Mucosa of stomach (tissue), 1 donor: Measurements from ENCODE around the gene STYXL1.

ENCODE experiments used
- H3K27me3 ChIP-seq: one replicate; pipeline ENCODE4 v1.7.0; 2013; ENCODE audit warnings: mild to moderate bottlenecking, low read length; ENCODE audit not compliant: control insufficient read depth, insufficient read depth
- H3K36me3 ChIP-seq: one replicate; pipeline ENCODE4 v1.7.0; 2013; ENCODE audit warnings: low read length; ENCODE audit not compliant: control insufficient read depth, insufficient read depth
- H3K4me1 ChIP-seq: one replicate; pipeline ENCODE4 v1.7.0; 2013; ENCODE audit warnings: mild to moderate bottlenecking, low read length; ENCODE audit not compliant: control insufficient read depth, insufficient read depth
- H3K4me3 ChIP-seq: one replicate; pipeline ENCODE4 v1.7.0; 2013; ENCODE audit warnings: low read length
- H3K9ac ChIP-seq: one replicate; pipeline ENCODE4 v1.7.0; 2013; ENCODE audit warnings: mild to moderate bottlenecking, low read length, moderate library complexity
- H3K9me3 ChIP-seq: one replicate; pipeline ENCODE4 v1.7.0; 2013; ENCODE audit warnings: mild to moderate bottlenecking, low read length, moderate library complexity; ENCODE audit not compliant: control insufficient read depth
- donor health status: Pancreatic carcinoma.

The STYXL1 gene

DNA sequence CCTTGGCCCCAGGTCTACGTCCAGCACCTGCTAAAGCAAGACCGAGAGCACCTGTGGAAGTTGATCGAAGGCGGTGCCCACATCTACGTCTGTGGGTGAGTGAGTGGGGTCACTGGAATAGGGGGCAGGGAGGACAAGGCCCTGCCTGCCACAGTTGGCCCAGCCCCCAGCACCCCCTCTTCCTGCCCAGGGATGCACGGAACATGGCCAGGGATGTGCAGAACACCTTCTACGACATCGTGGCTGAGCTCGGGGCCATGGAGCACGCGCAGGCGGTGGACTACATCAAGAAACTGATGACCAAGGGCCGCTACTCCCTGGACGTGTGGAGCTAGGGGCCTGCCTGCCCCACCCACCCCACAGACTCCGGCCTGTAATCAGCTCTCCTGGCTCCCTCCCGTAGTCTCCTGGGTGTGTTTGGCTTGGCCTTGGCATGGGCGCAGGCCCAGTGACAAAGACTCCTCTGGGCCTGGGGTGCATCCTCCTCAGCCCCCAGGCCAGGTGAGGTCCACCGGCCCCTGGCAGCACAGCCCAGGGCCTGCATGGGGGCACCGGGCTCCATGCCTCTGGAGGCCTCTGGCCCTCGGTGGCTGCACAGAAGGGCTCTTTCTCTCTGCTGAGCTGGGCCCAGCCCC lies 61.5 kb downstream of the STYXL1 start:
- H3K9ac ChIP-seq = no peak overlapping the region
- no peaks in the 10 kb centered on the region for H3K27me3 ChIP-seq
- H3K9me3 ChIP-seq = no peaks in the 10 kb centered on the region
- H3K4me1 ChIP-seq = peaks cover 24% of the 10 kb centered on the region
- H3K36me3 ChIP-seq = peaks cover 14% of the 10 kb centered on the region
- H3K4me3 ChIP-seq = no peak overlapping the region

GRCh38 chr7:75985518-75986146 lies 62.2 kb downstream of the STYXL1 start:
- Histone ChIP-seq H3K27me3 (no peaks in the 10 kb centered on the region), H3K4me1 (peaks cover 23% of the 10 kb centered on the region), H3K4me3 (no peak overlapping the region), H3K9ac (no peak overlapping the region), H3K36me3 (peaks cover 21% of the 10 kb centered on the region), H3K9me3 (no peaks in the 10 kb centered on the region)

GRCh38 chr7:75985009-75985517 lies 62.7 kb downstream of the STYXL1 start:
- H3K4me3 ChIP-seq = no peak overlapping the region
- H3K27me3 ChIP-seq = no peaks in the 10 kb centered on the region
- no peaks in the 10 kb centered on the region for H3K9me3 ChIP-seq
- H3K4me1 ChIP-seq = peaks cover 29% of the 10 kb centered on the region
- H3K36me3 ChIP-seq = peaks cover 24% of the 10 kb centered on the region
- H3K9ac ChIP-seq = no peak overlapping the region

- Histone ChIP-seq H3K4me1 (peaks cover 36% of the 10 kb centered on the region), H3K9ac (no peak overlapping the region), H3K36me3 (peaks cover 24% of the 10 kb centered on the region), H3K27me3 (no peaks in the 10 kb centered on the region), H3K4me3 (no peak overlapping the region), H3K9me3 (no peaks in the 10 kb centered on the region)
Observed at GRCh38 chr7:75984130-75985008, 63.4 kb downstream of the STYXL1 start.

DNA sequence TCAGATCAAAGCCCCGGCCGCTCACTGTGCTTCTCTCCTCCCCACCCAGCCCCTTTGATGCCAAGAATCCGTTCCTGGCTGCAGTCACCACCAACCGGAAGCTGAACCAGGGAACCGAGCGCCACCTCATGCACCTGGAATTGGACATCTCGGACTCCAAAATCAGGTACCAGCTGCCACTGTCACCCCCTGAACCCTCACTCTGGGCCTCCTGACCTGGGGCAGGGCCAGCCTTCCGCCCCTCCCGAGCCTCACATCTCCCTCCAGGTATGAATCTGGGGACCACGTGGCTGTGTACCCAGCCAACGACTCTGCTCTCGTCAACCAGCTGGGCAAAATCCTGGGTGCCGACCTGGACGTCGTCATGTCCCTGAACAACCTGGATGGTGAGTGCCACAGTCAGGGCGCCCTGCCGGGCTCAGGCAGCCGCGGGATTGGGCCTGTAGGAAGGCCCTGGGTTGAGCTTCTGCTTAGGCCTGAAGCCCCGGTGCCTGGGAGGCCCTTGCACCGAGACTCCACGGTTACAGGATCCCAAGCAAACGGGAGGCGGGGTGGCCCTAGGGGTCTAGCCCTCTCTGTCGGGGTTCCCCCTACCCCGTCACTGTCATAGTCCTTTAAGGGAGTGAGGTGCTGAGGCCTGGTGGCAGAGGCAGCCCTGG lies 64.2 kb downstream of the STYXL1 start:
- Histone ChIP-seq H3K27me3 (no peaks in the 10 kb centered on the region), H3K9ac (no peak overlapping the region), H3K9me3 (no peaks in the 10 kb centered on the region), H3K4me3 (no peak overlapping the region), H3K4me1 (peaks cover 42% of the 10 kb centered on the region), H3K36me3 (peaks cover 24% of the 10 kb centered on the region)

- Histone ChIP-seq H3K9me3 (no peaks in the 10 kb centered on the region), H3K4me1 (peaks cover 42% of the 10 kb centered on the region), H3K9ac (no peak overlapping the region), H3K27me3 (no peaks in the 10 kb centered on the region), H3K36me3 (peaks cover 24% of the 10 kb centered on the region), H3K4me3 (no peak overlapping the region)
Observed at GRCh38 chr7:75982306-75983064, 65.3 kb downstream of the STYXL1 start.

DNA sequence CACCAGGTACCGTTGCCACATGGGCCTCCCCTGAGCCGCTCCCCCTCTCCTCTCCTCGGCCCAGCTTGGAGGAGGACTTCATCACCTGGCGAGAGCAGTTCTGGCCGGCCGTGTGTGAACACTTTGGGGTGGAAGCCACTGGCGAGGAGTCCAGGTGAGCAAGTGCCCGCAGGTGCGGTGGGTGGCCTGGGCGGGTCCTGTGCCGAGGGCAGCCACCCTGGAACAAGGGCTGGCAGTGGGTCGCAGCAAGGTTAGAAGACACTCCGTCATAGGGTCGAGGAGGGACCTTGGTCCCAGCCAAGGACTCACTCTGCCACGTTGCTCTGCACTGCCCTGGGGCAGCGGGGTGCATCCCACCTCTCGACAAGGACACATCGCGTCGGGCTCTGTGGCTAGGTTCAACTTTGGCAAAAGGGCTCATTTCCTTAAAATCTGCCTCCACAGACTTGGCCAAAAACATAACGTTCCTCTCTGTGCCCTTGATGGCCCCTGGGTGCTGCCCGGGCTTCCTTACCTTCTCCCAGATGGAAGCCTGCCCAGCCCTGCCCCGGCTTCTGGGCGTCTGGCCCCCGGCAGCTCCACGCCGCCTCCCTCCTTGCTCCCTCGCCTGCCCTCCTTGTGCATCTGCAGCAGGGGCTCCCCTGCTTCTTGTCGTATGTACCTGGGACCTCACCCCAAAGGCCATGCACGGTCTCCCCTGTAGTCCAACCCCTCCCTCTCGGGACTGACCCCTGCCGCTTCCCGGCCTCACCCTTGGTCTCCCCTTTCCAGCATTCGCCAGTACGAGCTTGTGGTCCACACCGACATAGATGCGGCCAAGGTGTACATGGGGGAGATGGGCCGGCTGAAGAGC lies 66.1 kb downstream of the STYXL1 start:
- Histone ChIP-seq H3K9ac (no peak overlapping the region), H3K4me1 (peaks cover 40% of the 10 kb centered on the region), H3K9me3 (no peaks in the 10 kb centered on the region), H3K36me3 (peaks cover 24% of the 10 kb centered on the region), H3K4me3 (no peak overlapping the region), H3K27me3 (no peaks in the 10 kb centered on the region)

DNA sequence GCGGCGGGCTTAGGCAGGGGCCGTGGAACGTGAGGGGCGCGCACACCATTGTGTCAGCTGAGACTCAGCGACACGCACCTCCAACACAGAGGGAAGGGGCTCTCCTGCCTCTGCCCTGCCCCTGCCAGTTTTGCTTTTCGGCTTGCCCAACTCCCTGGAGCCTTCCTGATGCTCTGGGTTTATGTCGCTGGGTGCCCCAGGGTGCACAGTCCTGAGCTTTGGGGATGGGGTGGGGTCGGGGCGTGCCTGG lies 66.7 kb downstream of the STYXL1 start:
- H3K36me3 ChIP-seq = peaks cover 20% of the 10 kb centered on the region
- peaks cover 34% of the 10 kb centered on the region for H3K4me1 ChIP-seq
- no peak overlapping the region for H3K4me3 ChIP-seq
- no peak overlapping the region for H3K9ac ChIP-seq
- no peaks in the 10 kb centered on the region for H3K9me3 ChIP-seq
- H3K27me3 ChIP-seq = no peaks in the 10 kb centered on the region

- Histone ChIP-seq H3K4me3 (no peak overlapping the region), H3K36me3 (peaks cover 15% of the 10 kb centered on the region), H3K27me3 (no peaks in the 10 kb centered on the region), H3K9ac (peak overlapping the region; percentile 57), H3K4me1 (peaks cover 29% of the 10 kb centered on the region), H3K9me3 (no peaks in the 10 kb centered on the region)
Observed at GRCh38 chr7:75980430-75981202, 67.2 kb downstream of the STYXL1 start.

DNA sequence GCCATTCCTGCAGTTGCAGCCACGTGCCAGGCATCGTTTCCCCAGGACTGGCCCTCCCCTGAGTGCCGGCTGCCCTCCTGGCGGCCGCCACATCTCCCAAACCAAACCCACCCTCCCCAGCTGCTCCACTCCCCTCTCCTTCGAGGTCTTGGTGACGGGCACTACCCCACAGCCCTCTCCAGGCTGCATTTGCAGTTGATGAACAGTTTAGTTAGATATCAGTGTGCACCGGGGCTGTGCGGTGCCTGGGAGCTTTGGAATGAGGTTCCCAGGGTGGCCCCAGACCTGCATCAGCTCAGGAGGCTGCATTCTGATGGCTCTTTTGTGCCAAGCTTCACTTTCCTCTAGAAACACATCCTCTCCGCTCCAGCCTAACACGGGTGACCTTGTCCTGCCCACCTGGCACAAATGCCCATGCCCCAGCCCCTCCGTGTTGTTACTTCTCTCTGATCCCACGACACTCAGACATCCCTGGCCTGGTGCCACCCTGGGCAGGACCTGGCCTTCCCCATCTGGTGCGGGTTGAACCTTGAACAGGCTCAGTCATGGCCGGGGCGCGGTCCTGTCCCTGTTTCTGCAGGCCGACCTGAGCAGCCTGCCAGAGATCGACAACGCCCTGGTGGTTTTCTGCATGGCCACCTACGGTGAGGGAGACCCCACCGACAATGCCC lies 67.9 kb downstream of the STYXL1 start:
- H3K4me3 ChIP-seq = no peak overlapping the region
- H3K9me3 ChIP-seq = no peaks in the 10 kb centered on the region
- H3K9ac ChIP-seq = peak overlapping the region; percentile 57
- H3K27me3 ChIP-seq = no peaks in the 10 kb centered on the region
- peaks cover 15% of the 10 kb centered on the region for H3K36me3 ChIP-seq
- peaks cover 23% of the 10 kb centered on the region for H3K4me1 ChIP-seq
